HUES6 (cell line): ENCODE results near the gene RXRG.

ENCODE experiments used
- H3K27ac ChIP-seq: 2 replicates; pipeline ENCODE4 v1.7.0; 2013; ENCODE audit warnings: low read depth, mild to moderate bottlenecking, low read length, inconsistent platforms
- H3K27me3 ChIP-seq: 2 replicates; pipeline ENCODE4 v1.6.1; 2013; ENCODE audit warnings: low read length; ENCODE audit not compliant: control insufficient read depth, insufficient read depth
- H3K36me3 ChIP-seq: 2 replicates; pipeline ENCODE4 v1.6.1; 2013; ENCODE audit warnings: low read length; ENCODE audit not compliant: control insufficient read depth, insufficient read depth
- H3K4me1 ChIP-seq: 2 replicates; pipeline ENCODE4 v1.6.1; 2013; ENCODE audit warnings: low read length; ENCODE audit not compliant: control insufficient read depth, insufficient read depth
- H3K4me3 ChIP-seq: 2 replicates; pipeline ENCODE4 v1.5.1; 2013; ENCODE audit warnings: low read depth, low read length
- H3K9ac ChIP-seq: one replicate; pipeline ENCODE4 v1.6.1; 2013; ENCODE audit warnings: mild to moderate bottlenecking, low read length
- H3K9me3 ChIP-seq: 2 replicates; pipeline ENCODE4 v1.6.1; 2013; ENCODE audit warnings: low read depth, low read length; ENCODE audit not compliant: control insufficient read depth, insufficient read depth

RXRG gene

GRCh38 chr1:165367375-165367993 lies 77.4 kb downstream of the RXRG start:
- H3K27me3 ChIP-seq = peaks cover 17% of the 10 kb centered on the region
- H3K4me1 ChIP-seq = peaks cover 3% of the 10 kb centered on the region; the same call in 1 of the 2 replicates
- H3K4me3 ChIP-seq = no peak overlapping the region
- H3K9me3 ChIP-seq = no peaks in the 10 kb centered on the region
- no peak overlapping the region for H3K27ac ChIP-seq
- H3K9ac ChIP-seq = no peak overlapping the region
- H3K36me3 ChIP-seq = no peaks in the 10 kb centered on the region

GRCh38 chr1:165365341-165365740 lies 79.6 kb downstream of the RXRG start:
- no peaks in the 10 kb centered on the region for H3K36me3 ChIP-seq
- H3K27ac ChIP-seq = no peak overlapping the region
- H3K4me3 ChIP-seq = no peak overlapping the region
- H3K9me3 ChIP-seq = no peaks in the 10 kb centered on the region
- peaks cover 3% of the 10 kb centered on the region; the same call in 1 of the 2 replicates for H3K4me1 ChIP-seq
- H3K27me3 ChIP-seq = peaks cover 37% of the 10 kb centered on the region
- H3K9ac ChIP-seq = no peak overlapping the region

GRCh38 chr1:165364568-165365133 lies 80.3 kb downstream of the RXRG start:
- H3K9ac ChIP-seq = no peak overlapping the region
- H3K4me3 ChIP-seq = no peak overlapping the region
- peaks cover 3% of the 10 kb centered on the region; the same call in 1 of the 2 replicates for H3K4me1 ChIP-seq
- H3K27me3 ChIP-seq = peaks cover 44% of the 10 kb centered on the region
- no peaks in the 10 kb centered on the region for H3K9me3 ChIP-seq
- H3K27ac ChIP-seq = no peak overlapping the region
- H3K36me3 ChIP-seq = no peaks in the 10 kb centered on the region

- H3K9me3 ChIP-seq = no peaks in the 10 kb centered on the region
- no peaks in the 10 kb centered on the region for H3K36me3 ChIP-seq
- peaks cover 99% of the 10 kb centered on the region for H3K27me3 ChIP-seq
- peak overlapping the region; percentile 67 for H3K4me3 ChIP-seq
- no peak overlapping the region for H3K27ac ChIP-seq
- no peak overlapping the region for H3K9ac ChIP-seq
- H3K4me1 ChIP-seq = peaks cover 36% of the 10 kb centered on the region
These were observed 88.0 kb downstream of the RXRG start for GRCh38 chr1:165356876-165357275.

GRCh38 chr1:165355977-165356811 lies 88.7 kb downstream of the RXRG start, which contains the start of gene LMX1A:
Gene LMX1A (minus strand): TSS chr1:165356715. CDS start chr1:165355559, 1,156 bp downstream.
- Histone ChIP-seq H3K9me3 (no peaks in the 10 kb centered on the region), H3K27me3 (peaks cover 99% of the 10 kb centered on the region), H3K4me3 (peak within 1 kb of the TSS; percentile 67), H3K27ac (no peak within 1 kb of the TSS), H3K36me3 (no peaks in the 10 kb centered on the region), H3K4me1 (peaks cover 40% of the 10 kb centered on the region), H3K9ac (no peak within 1 kb of the TSS)

- Histone ChIP-seq H3K4me1 (peaks cover 48% of the 10 kb centered on the region), H3K36me3 (no peaks in the 10 kb centered on the region), H3K27me3 (peaks cover 99% of the 10 kb centered on the region), H3K4me3 (peak overlapping the region; percentile 67), H3K9me3 (no peaks in the 10 kb centered on the region), H3K9ac (no peak overlapping the region), H3K27ac (no peak overlapping the region)
These were observed 89.6 kb downstream of the RXRG start for GRCh38 chr1:165355139-165355976.

- Histone ChIP-seq H3K4me1 (peaks cover 48% of the 10 kb centered on the region), H3K9me3 (no peaks in the 10 kb centered on the region), H3K4me3 (peak overlapping the region; percentile 67), H3K36me3 (no peaks in the 10 kb centered on the region), H3K27ac (no peak overlapping the region), H3K27me3 (peaks cover 99% of the 10 kb centered on the region), H3K9ac (no peak overlapping the region)
These were observed 90.2 kb downstream of the RXRG start for GRCh38 chr1:165354739-165355138.

GRCh38 chr1:165353731-165354671 lies 90.9 kb downstream of the RXRG start:
- H3K27me3 ChIP-seq = peaks cover 100% of the 10 kb centered on the region
- no peak overlapping the region for H3K27ac ChIP-seq
- H3K9me3 ChIP-seq = no peaks in the 10 kb centered on the region
- H3K4me3 ChIP-seq = peak overlapping the region; percentile 67
- H3K9ac ChIP-seq = no peak overlapping the region
- H3K4me1 ChIP-seq = peaks cover 48% of the 10 kb centered on the region
- H3K36me3 ChIP-seq = no peaks in the 10 kb centered on the region

- H3K4me1 ChIP-seq = peaks cover 53% of the 10 kb centered on the region
- no peak overlapping the region for H3K9ac ChIP-seq
- H3K27me3 ChIP-seq = peaks cover 95% of the 10 kb centered on the region
- peak overlapping the region; percentile 61 for H3K4me3 ChIP-seq
- no peaks in the 10 kb centered on the region for H3K9me3 ChIP-seq
- no peak overlapping the region for H3K27ac ChIP-seq
- no peaks in the 10 kb centered on the region for H3K36me3 ChIP-seq
These were observed 92.3 kb downstream of the RXRG start for GRCh38 chr1:165352442-165353293.
